H9 (cell line): Measurements from ENCODE around the gene MAP2K1. TPM values are rescaled to one million over a fixed set of nuclear protein-coding genes. Genes with fewer than 3 reads are reported as not detected.

ENCODE experiments used
- DNase-seq: peaks from one replicate; pipeline ENCODE4 v3.0.0-alpha.2; 2017
- H2AFZ ChIP-seq: one replicate; pipeline ENCODE4 v1.6.1; 2013; ENCODE audit warnings: mild to moderate bottlenecking, low read length, control low read depth, moderate library complexity
- H2AK5ac ChIP-seq: 2 replicates; pipeline ENCODE4 v1.6.1; 2013; ENCODE audit warnings: low read length, control low read depth, mixed read lengths; ENCODE audit not compliant: insufficient read length
- H2BK120ac ChIP-seq: one replicate; pipeline ENCODE4 v1.6.1; 2013; ENCODE audit warnings: low read depth, mild to moderate bottlenecking, low read length, control low read depth, inconsistent platforms; ENCODE audit not compliant: poor library complexity, severe bottlenecking
- H2BK12ac ChIP-seq: 2 replicates; pipeline ENCODE4 v1.6.1; 2013; ENCODE audit warnings: low read length, control low read depth, mixed read lengths, low read depth; ENCODE audit not compliant: insufficient read length
- H2BK15ac ChIP-seq: 2 replicates; pipeline ENCODE4 v1.6.1; 2013; ENCODE audit warnings: low read depth, low read length, control low read depth
- H2BK20ac ChIP-seq: one replicate; pipeline ENCODE4 v1.6.1; 2013; ENCODE audit warnings: low read depth, mild to moderate bottlenecking, low read length, control low read depth, inconsistent platforms; ENCODE audit not compliant: poor library complexity, severe bottlenecking
- H2BK5ac ChIP-seq: 2 replicates; pipeline ENCODE4 v1.6.1; 2013; ENCODE audit warnings: low read length, control low read depth, mixed read lengths; ENCODE audit not compliant: insufficient read length
- H3K14ac ChIP-seq: 2 replicates; pipeline ENCODE4 v1.6.1; 2013; ENCODE audit warnings: low read length, control low read depth; ENCODE audit not compliant: insufficient read depth
- H3K18ac ChIP-seq: 2 replicates; pipeline ENCODE4 v1.6.1; 2013; ENCODE audit warnings: low read depth, mild to moderate bottlenecking, mixed read lengths, low read length, control low read depth; ENCODE audit not compliant: insufficient read length
- H3K23ac ChIP-seq: 2 replicates; pipeline ENCODE4 v1.6.1; 2013; ENCODE audit warnings: low read length, control low read depth, mixed read lengths, low read depth; ENCODE audit not compliant: insufficient read length
- H3K23me2 ChIP-seq: 2 replicates; pipeline ENCODE4 v1.6.1; 2013; ENCODE audit warnings: low read depth, mild to moderate bottlenecking, mixed read lengths, low read length, control low read depth; ENCODE audit not compliant: insufficient read length, poor library complexity, severe bottlenecking
- H3K27ac ChIP-seq: 2 replicates; pipeline ENCODE4 v1.5.1; 2013; ENCODE audit warnings: low read length, control low read depth, mixed read lengths, low read depth; ENCODE audit not compliant: insufficient read length
- H3K27me3 ChIP-seq: 2 replicates; pipeline ENCODE4 v1.6.1; 2013; ENCODE audit warnings: low read length, control low read depth, inconsistent platforms; ENCODE audit not compliant: insufficient read depth
- H3K4ac ChIP-seq: 2 replicates; pipeline ENCODE4 v1.6.1; 2013; ENCODE audit warnings: low read depth, mild to moderate bottlenecking, control low read depth, inconsistent platforms, low read length, moderate library complexity
- H3K4me1 ChIP-seq: 2 replicates; pipeline ENCODE4 v1.6.1; 2013; ENCODE audit warnings: low read length, control low read depth, inconsistent platforms; ENCODE audit not compliant: insufficient read depth
- H3K4me2 ChIP-seq: 2 replicates; pipeline ENCODE4 v1.6.1; 2013; ENCODE audit warnings: low read length, control low read depth, mixed read lengths; ENCODE audit not compliant: insufficient read length, insufficient read depth
- H3K56ac ChIP-seq: 2 replicates; pipeline ENCODE4 v1.6.1; 2013; ENCODE audit warnings: low read depth, mild to moderate bottlenecking, mixed read lengths, low read length, control low read depth; ENCODE audit not compliant: insufficient read length
- H3K79me1 ChIP-seq: 2 replicates; pipeline ENCODE4 v1.6.1; 2013; ENCODE audit warnings: low read depth, mild to moderate bottlenecking, moderate library complexity, low read length, control low read depth, inconsistent platforms; ENCODE audit not compliant: insufficient read depth, poor library complexity, severe bottlenecking
- H3K79me2 ChIP-seq: 2 replicates; pipeline ENCODE4 v1.6.1; 2013; ENCODE audit warnings: low read length, control low read depth, inconsistent platforms; ENCODE audit not compliant: insufficient read depth
- H3K9ac ChIP-seq: 2 replicates; pipeline ENCODE4 v1.6.1; 2013; ENCODE audit warnings: low read length, control low read depth, mixed read lengths; ENCODE audit not compliant: insufficient read length; ENCODE audit errors: extremely low read depth
- H3K9me3 ChIP-seq: one replicate; pipeline ENCODE4 v1.6.1; 2013; ENCODE audit warnings: low read depth, low read length, inconsistent platforms; ENCODE audit not compliant: control insufficient read depth
- H3T11ph ChIP-seq: one replicate; pipeline ENCODE4 v1.6.1; 2013; ENCODE audit warnings: mild to moderate bottlenecking, low read length, control low read depth, inconsistent platforms
- H4K20me1 ChIP-seq: one replicate; pipeline ENCODE4 v1.6.1; 2013; ENCODE audit not compliant: control insufficient read depth, insufficient read length, insufficient read depth
- H4K5ac ChIP-seq: 2 replicates; pipeline ENCODE4 v1.6.1; 2013; ENCODE audit warnings: low read depth, mild to moderate bottlenecking, mixed read lengths, low read length, control low read depth; ENCODE audit not compliant: insufficient read length
- H4K8ac ChIP-seq: replicated peaks from 2 replicates; pipeline ENCODE4 v1.6.1; 2013; ENCODE audit warnings: low read length, control low read depth, mixed read lengths, low read depth; ENCODE audit not compliant: insufficient read length
- H4K91ac ChIP-seq: 2 replicates; pipeline ENCODE4 v1.6.1; 2013; ENCODE audit warnings: low read depth, mild to moderate bottlenecking, moderate library complexity, mixed read lengths, low read length, control low read depth; ENCODE audit not compliant: insufficient read length
- H3K27ac Mint-ChIP-seq, 3 experiments: 2 replicates in 2 of 3; 3 replicates in 1 of 3; pipeline ENCODE4 v1.8.0; 2020 to 2021; ENCODE audit warnings: mixed read lengths in 3 of 3, mild to moderate bottlenecking in 1 of 3, moderate library complexity in 1 of 3
- H3K27me3 Mint-ChIP-seq: 2 replicates; pipeline ENCODE4 v1.8.0; 2021; ENCODE audit warnings: low read depth, mild to moderate bottlenecking, moderate library complexity, mixed read lengths
- H3K36me3 Mint-ChIP-seq, 3 experiments: 2 replicates in 2 of 3; 3 replicates in 1 of 3; pipeline ENCODE4 v1.8.0; 2020 to 2021; ENCODE audit warnings: low read depth in 3 of 3, mixed read lengths in 3 of 3; ENCODE audit not compliant: insufficient read depth in 1 of 3
- H3K4me1 Mint-ChIP-seq, 2 experiments: 2 replicates each; pipeline ENCODE4 v1.8.0; 2020; ENCODE audit warnings: mixed read lengths in 2 of 2
- H3K4me3 Mint-ChIP-seq, 2 experiments: 2 replicates in 1 of 2; 3 replicates in 1 of 2; pipeline ENCODE4 v1.8.0; 2020 to 2021; ENCODE audit warnings: mild to moderate bottlenecking in 2 of 2, mixed read lengths in 2 of 2, moderate library complexity in 1 of 2
- H3K9me3 Mint-ChIP-seq, 2 experiments: 2 replicates in 1 of 2; 3 replicates in 1 of 2; pipeline ENCODE4 v1.8.0; 2020; ENCODE audit warnings: mild to moderate bottlenecking in 2 of 2, mixed read lengths in 2 of 2, moderate library complexity in 1 of 2
- WGBS: extraction: QIAGEN DNeasy Blood & Tissue Kit; methylation state at CpG from one replicate; pipeline ENCODE4 v1.1.7; 2013; ENCODE audit warnings: missing lambda C conversion rate, low lambda C conversion rate, mixed read lengths; ENCODE audit not compliant: insufficient read length; ENCODE audit errors: extremely low coverage; 5-methylcytosine and 5-hydroxymethylcytosine counted together
- total RNA-seq: library from RNA; stranded (reverse); gene quantifications from 2 replicates; pipeline ENCODE4 v1.2.1, GENCODE V29; 2021
- TF ChIP-seq, protein P1 (sequence below): fragments of 200-600 bp; sonication (generic); conservative IDR thresholded peaks from 3 replicates; pipeline ENCODE4 v1.8.0; 2021; ENCODE audit warnings: antibody characterized with exemption, mild to moderate bottlenecking

MAP2K1 gene
- total RNA-seq, 1 experiment from 2014 or later, result 50.8 TPM

- Histone ChIP-seq H3K9ac (no peak overlapping the region), H2BK5ac (no peak overlapping the region), H3K56ac (no peak overlapping the region), H3K14ac (no peak overlapping the region), H3K23me2 (no peaks in the 10 kb centered on the region), H3K79me2 (no peaks in the 10 kb centered on the region), H2AFZ (no peak overlapping the region), H2AK5ac (no peak overlapping the region), H2BK15ac (no peak overlapping the region), H3T11ph (no peak overlapping the region), H2BK120ac (no peak overlapping the region), H4K20me1 (no peaks in the 10 kb centered on the region), H2BK20ac (no peak overlapping the region), H3K4ac (no peak overlapping the region), H3K18ac (no peak overlapping the region), H3K9me3 (no peaks in the 10 kb centered on the region), H3K23ac (no peak overlapping the region), H2BK12ac (no peak overlapping the region), H4K5ac (no peak overlapping the region), H4K8ac (no peak overlapping the region), H3K4me1 (peaks cover 32% of the 10 kb centered on the region), H3K27ac (peak overlapping the region; percentile 83), H3K79me1 (no peaks in the 10 kb centered on the region), H4K91ac (no peak overlapping the region), H3K4me2 (peak overlapping the region; percentile 36), H3K27me3 (no peaks in the 10 kb centered on the region)
- TF ChIP-seq, protein P1, sequence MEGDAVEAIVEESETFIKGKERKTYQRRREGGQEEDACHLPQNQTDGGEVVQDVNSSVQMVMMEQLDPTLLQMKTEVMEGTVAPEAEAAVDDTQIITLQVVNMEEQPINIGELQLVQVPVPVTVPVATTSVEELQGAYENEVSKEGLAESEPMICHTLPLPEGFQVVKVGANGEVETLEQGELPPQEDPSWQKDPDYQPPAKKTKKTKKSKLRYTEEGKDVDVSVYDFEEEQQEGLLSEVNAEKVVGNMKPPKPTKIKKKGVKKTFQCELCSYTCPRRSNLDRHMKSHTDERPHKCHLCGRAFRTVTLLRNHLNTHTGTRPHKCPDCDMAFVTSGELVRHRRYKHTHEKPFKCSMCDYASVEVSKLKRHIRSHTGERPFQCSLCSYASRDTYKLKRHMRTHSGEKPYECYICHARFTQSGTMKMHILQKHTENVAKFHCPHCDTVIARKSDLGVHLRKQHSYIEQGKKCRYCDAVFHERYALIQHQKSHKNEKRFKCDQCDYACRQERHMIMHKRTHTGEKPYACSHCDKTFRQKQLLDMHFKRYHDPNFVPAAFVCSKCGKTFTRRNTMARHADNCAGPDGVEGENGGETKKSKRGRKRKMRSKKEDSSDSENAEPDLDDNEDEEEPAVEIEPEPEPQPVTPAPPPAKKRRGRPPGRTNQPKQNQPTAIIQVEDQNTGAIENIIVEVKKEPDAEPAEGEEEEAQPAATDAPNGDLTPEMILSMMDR, result no peak
- Mint-ChIP-seq H3K4me3 (peak overlapping the region; percentile 22 to 43; a peak in 4 of 5 replicates), H3K9me3 (no peaks in the 10 kb centered on the region), H3K36me3 (no peaks in the 10 kb centered on the region; a peak in 1 of 7 replicates), H3K4me1 (peaks cover 72 to 79% of the 10 kb centered on the region in 2 experiments), H3K27ac (peak overlapping the region; percentile 68 to 99 (median 97)), H3K27me3 (no peaks in the 10 kb centered on the region)
- no CpG with 5 or more reads among the region's 2 CpGs for WGBS
- peak; percentile 74 for DNase-seq
Measured at GRCh38 chr15:66474135-66474534, 87.4 kb downstream of the MAP2K1 start.
